HG03575 (cell line): ENCODE data around the gene LIMA1.

Experiments used
- ATAC-seq: cut with Tn5 transposase; IDR thresholded peaks from one replicate; pipeline ENCODE4 v1.9.1; 2021; ENCODE audit not compliant: unreplicated experiment, insufficient number of reproducible peaks, low FRiP score; ENCODE audit errors: extremely low read depth

Gene LIMA1

GRCh38 chr12:50197297-50197727 lies 86.0 kb downstream of the LIMA1 start:
- no peak for ATAC-seq

GRCh38 chr12:50196537-50196936 lies 86.8 kb downstream of the LIMA1 start:
- ATAC-seq, result no peak

GRCh38 chr12:50195832-50196231 lies 87.5 kb downstream of the LIMA1 start:
- no peak for ATAC-seq

- ATAC-seq, result no peak
Observed at GRCh38 chr12:50192908-50193307, 90.4 kb downstream of the LIMA1 start.

- no peak for ATAC-seq
Observed at GRCh38 chr12:50192236-50192635, 91.1 kb downstream of the LIMA1 start.

- ATAC-seq, result no peak
Observed at GRCh38 chr12:50190859-50191258, 92.5 kb downstream of the LIMA1 start.

GRCh38 chr12:50188875-50189575 lies 94.3 kb downstream of the LIMA1 start:
- ATAC-seq, result no peak

- no peak for ATAC-seq
Observed at GRCh38 chr12:50188241-50188781, 95.0 kb downstream of the LIMA1 start.

- ATAC-seq, result no peak
Observed at GRCh38 chr12:50187084-50187900, 96.0 kb downstream of the LIMA1 start.

- ATAC-seq, result no peak
Observed at GRCh38 chr12:50186681-50187080, 96.6 kb downstream of the LIMA1 start.

GRCh38 chr12:50185970-50186663 lies 97.2 kb downstream of the LIMA1 start:
- no peak for ATAC-seq

- ATAC-seq, result no peak
Observed at GRCh38 chr12:50185301-50185895, 97.9 kb downstream of the LIMA1 start.

GRCh38 chr12:50184261-50184660 lies 99.1 kb downstream of the LIMA1 start:
- ATAC-seq, result no peak

GRCh38 chr12:50182461-50182860 lies 100.9 kb downstream of the LIMA1 start:
- no peak for ATAC-seq

- no peak for ATAC-seq
Observed at GRCh38 chr12:50181691-50182090, 101.6 kb downstream of the LIMA1 start.

- no peak for ATAC-seq
Observed at GRCh38 chr12:50175716-50176026, 107.6 kb downstream of the LIMA1 start.

GRCh38 chr12:50174971-50175715 lies 108.2 kb downstream of the LIMA1 start:
- ATAC-seq, result no peak

GRCh38 chr12:50167049-50167828 lies 116.1 kb downstream of the LIMA1 start, which contains the start of gene CERS5:
CERS5 (minus strand) TSS chr12:50167369; CDS start chr12:50167297, 72 bp downstream.
- ATAC-seq, result peak; percentile 78
